Placental pericyte (primary cell): ENCODE measurements around the gene UAP1L1. TPM values are rescaled to one million over a fixed set of nuclear protein-coding genes. Genes with fewer than 3 reads are reported as not detected.

Experiments used
- small RNA-seq: library from RNA; depleted of rRNA; stranded (forward); fragments of <200 nt; gene quantifications from one replicate; pipeline ENCODE3, GENCODE V24; 2012; ENCODE audit warnings: low replicate concordance
- total RNA-seq: library from RNA; depleted of rRNA; stranded (reverse); fragments of >200 nt; gene quantifications from 2 replicates; pipeline ENCODE4 v1.2.3, GENCODE V29; 2012

Gene UAP1L1
- total RNA-seq: 28.2 and 29.1 TPM in 2 replicates

GRCh38 chr9:137077010-137077747 is at the start of gene UAP1L1:
TSS of gene UAP1L1 (plus strand) at chr9:137077517. CDS start at chr9:137077533, 16 bp downstream.

GRCh38 chr9:137031904-137032640 is 45.2 kb upstream of the UAP1L1 start, which contains the start of gene FUT7:
TSS of gene FUT7 (minus strand) at chr9:137032088. CDS start at chr9:137031991, 97 bp downstream.

GRCh38 chr9:137046088-137046787 is 31.1 kb upstream of the UAP1L1 start, which contains the start of gene NPDC1:
TSS of gene NPDC1 (minus strand) at chr9:137046177. CDS start at chr9:137045989, 188 bp downstream.

GRCh38 chr9:137053944-137054931 is 23.1 kb upstream of the UAP1L1 start, which contains the start of gene ENTPD2:
TSS of gene ENTPD2 (minus strand) at chr9:137054061. CDS start at chr9:137053997, 64 bp downstream.

GRCh38 chr9:137070201-137070905 is 7.0 kb upstream of the UAP1L1 start, which contains the start of gene SAPCD2:
TSS of gene SAPCD2 (minus strand) at chr9:137070557. CDS start at chr9:137070460, 97 bp downstream.

GRCh38 chr9:137086531-137087408 is 9.5 kb downstream of the UAP1L1 start, which contains the start of gene MAN1B1:
TSS of gene MAN1B1 (plus strand) at chr9:137086985. CDS start at chr9:137087000, 15 bp downstream.

GRCh38 chr9:137114613-137115393 is 37.5 kb downstream of the UAP1L1 start, which contains the start of gene DPP7:
TSS of gene DPP7 (minus strand) at chr9:137114733. CDS start at chr9:137114713, 20 bp downstream.

Small RNA genes lying within 50 kb of the gene (small RNA-seq; reads per million reads assigned to genes)
- not detected for gene RF00153

Other genes starting within 250 kb of the UAP1L1 start
- 1.4 and 2.0 TPM in 2 replicates for gene AJM1, start 235.0 kb upstream of the UAP1L1 start, total RNA-seq
- 54.8 and 63.5 TPM in 2 replicates for gene PHPT1, start 228.1 kb upstream of the UAP1L1 start, total RNA-seq
- gene MAMDC4, start 225.2 kb upstream of the UAP1L1 start, total RNA-seq: 2.0 and 3.5 TPM in 2 replicates
- gene EDF1, start 211.2 kb upstream of the UAP1L1 start, total RNA-seq: 169 and 339 TPM in 2 replicates
- 9.6 and 15.2 TPM in 2 replicates for gene TRAF2, start 191.0 kb upstream of the UAP1L1 start, total RNA-seq
- 198 and 213 TPM in 2 replicates for gene FBXW5, start 132.8 kb upstream of the UAP1L1 start, total RNA-seq
- gene C8G, start 132.3 kb upstream of the UAP1L1 start, total RNA-seq: 0.66 TPM in 1 of 2 replicates, not detected in the other
- 0.88 TPM in 1 of 2 replicates, not detected in the other for gene LCN12, start 125.2 kb upstream of the UAP1L1 start, total RNA-seq
- gene PTGDS, start 100.0 kb upstream of the UAP1L1 start, total RNA-seq: 4.2 and 78.6 TPM in 2 replicates
- 0.14 and 9.8 TPM in 2 replicates for gene LCNL1, start 94.5 kb upstream of the UAP1L1 start, total RNA-seq
- gene PAXX, start 85.1 kb upstream of the UAP1L1 start, total RNA-seq: 12.0 and 13.9 TPM in 2 replicates
- gene CLIC3, start 80.9 kb upstream of the UAP1L1 start, total RNA-seq: 4.3 and 12.7 TPM in 2 replicates
- 18.8 and 18.9 TPM in 2 replicates for gene ABCA2, start 49.3 kb upstream of the UAP1L1 start, total RNA-seq
- gene FUT7, start 45.4 kb upstream of the UAP1L1 start, total RNA-seq: not detected in 2 replicates
- 16.0 and 21.0 TPM in 2 replicates for gene NPDC1, start 31.3 kb upstream of the UAP1L1 start, total RNA-seq
- gene ENTPD2, start 23.5 kb upstream of the UAP1L1 start, total RNA-seq: not detected in 2 replicates
- gene SAPCD2, start 7.0 kb upstream of the UAP1L1 start, total RNA-seq: 0.22 and 15.9 TPM in 2 replicates
- gene MAN1B1, start 9.5 kb downstream of the UAP1L1 start, total RNA-seq: 68.1 and 103 TPM in 2 replicates
- 58.1 and 86.7 TPM in 2 replicates for gene DPP7, start 37.2 kb downstream of the UAP1L1 start, total RNA-seq
- 0.29 TPM in 1 of 2 replicates, not detected in the other for gene GRIN1, start 61.6 kb downstream of the UAP1L1 start, total RNA-seq
- gene LRRC26, start 92.5 kb downstream of the UAP1L1 start, total RNA-seq: not detected in 2 replicates
- gene TMEM210, start 94.5 kb downstream of the UAP1L1 start, total RNA-seq: not detected in 2 replicates
- gene ANAPC2, start 111.0 kb downstream of the UAP1L1 start, total RNA-seq: 30.4 and 32.4 TPM in 2 replicates
- 75.5 and 82.3 TPM in 2 replicates for gene SSNA1, start 111.2 kb downstream of the UAP1L1 start, total RNA-seq
- gene TPRN, start 123.2 kb downstream of the UAP1L1 start, total RNA-seq: 9.9 and 14.9 TPM in 2 replicates
- 28.9 and 41.4 TPM in 2 replicates for gene TMEM203, start 128.1 kb downstream of the UAP1L1 start, total RNA-seq
- 10.1 and 15.3 TPM in 2 replicates for gene NDOR1, start 128.2 kb downstream of the UAP1L1 start, total RNA-seq
- 0.22 and 0.43 TPM in 2 replicates for gene RNF208, start 144.7 kb downstream of the UAP1L1 start, total RNA-seq
- gene CYSRT1, start 147.7 kb downstream of the UAP1L1 start, total RNA-seq: 0.14 and 0.66 TPM in 2 replicates
- not detected in 2 replicates for gene RNF224, start 150.0 kb downstream of the UAP1L1 start, total RNA-seq
- gene SLC34A3, start 153.4 kb downstream of the UAP1L1 start, total RNA-seq: not detected in 2 replicates
- gene TUBB4B, start 163.8 kb downstream of the UAP1L1 start, total RNA-seq: 93.4 and 509 TPM in 2 replicates
- not detected in 2 replicates for gene STPG3, start 173.8 kb downstream of the UAP1L1 start, total RNA-seq
- gene NELFB, start 177.8 kb downstream of the UAP1L1 start, total RNA-seq: 44.2 and 74.0 TPM in 2 replicates
- 48.1 and 108 TPM in 2 replicates for gene TOR4A, start 200.2 kb downstream of the UAP1L1 start, total RNA-seq
- 0.43 TPM in 1 of 2 replicates, not detected in the other for gene NRARP, start 224.8 kb downstream of the UAP1L1 start, total RNA-seq